Measurements from ENCODE around the gene FLOT2.

GRCh38 chr17:28899212-28899815 lies 1.8 kb upstream of the FLOT2 start:
- TF ChIP-seq CTCF (conservative IDR thresholded peaks at IDR 0.05) (no peak), EZH2 (IDR thresholded peaks at IDR 0.05; ENCODE audit: low read depth) (no peak)

All from PC-9 (cell line).